Endothelial cell of umbilical vein (primary cell): ENCODE data around the gene RNF224.

Experiments
- EZH2 ChIP-seq: IDR thresholded peaks from 2 replicates; pipeline ENCODE4 v1.6.1; 2012; ENCODE audit warnings: borderline replicate concordance, low read depth, mild to moderate bottlenecking, moderate library complexity, low read length, inconsistent platforms; ENCODE audit not compliant: severe bottlenecking
- FOS ChIP-seq: IDR thresholded peaks from 2 replicates; pipeline ENCODE4 v1.6.1; 2011; ENCODE audit warnings: mild to moderate bottlenecking, low read length, moderate library complexity, borderline replicate concordance; ENCODE audit not compliant: insufficient read depth
- GATA2 ChIP-seq: IDR thresholded peaks from 2 replicates; pipeline ENCODE4 v1.7.0; 2011; ENCODE audit warnings: low read depth, mild to moderate bottlenecking, moderate library complexity, mixed read lengths, low read length; ENCODE audit not compliant: insufficient read length, insufficient read depth
- JUN ChIP-seq: IDR thresholded peaks from 2 replicates; pipeline ENCODE4 v1.6.1; 2011; ENCODE audit warnings: borderline replicate concordance, low read depth; ENCODE audit not compliant: insufficient read length, insufficient read depth
- MAX ChIP-seq: IDR thresholded peaks from 2 replicates; pipeline ENCODE4 v1.6.1; 2011; ENCODE audit not compliant: insufficient read depth, insufficient read length
- MYC ChIP-seq: IDR thresholded peaks from one replicate; pipeline ENCODE4 v1.6.1; 2011; ENCODE audit warnings: mild to moderate bottlenecking, low read depth, low read length
- POLR2A ChIP-seq: IDR thresholded peaks from 2 replicates; pipeline ENCODE4 v1.6.1; 2012; ENCODE audit warnings: low read depth, mild to moderate bottlenecking, control low read depth, low read length
- POLR2AphosphoS5 ChIP-seq: IDR thresholded peaks from 2 replicates; pipeline ENCODE4 v1.6.1; 2012; ENCODE audit warnings: low read depth, mild to moderate bottlenecking, control low read depth, low read length, moderate library complexity; ENCODE audit not compliant: insufficient read depth
- TF ChIP-seq, protein P1 (sequence below), 2 donors: IDR thresholded peaks; 1 replicate in 1 of 2; 2 replicates in 1 of 2; pipeline ENCODE4 v1.5.1; 2011; ENCODE audit warnings: low read length in 2 of 2, mild to moderate bottlenecking in 2 of 2, moderate library complexity in 2 of 2, control low read depth in 1 of 2, inconsistent platforms in 1 of 2, low read depth in 1 of 2; ENCODE audit not compliant: insufficient read depth in 1 of 2; ENCODE audit errors: extremely low read depth in 1 of 2

GRCh38 chr9:137204731-137205125 is 22.6 kb upstream of the RNF224 start:
- TF ChIP-seq, protein P1, sequence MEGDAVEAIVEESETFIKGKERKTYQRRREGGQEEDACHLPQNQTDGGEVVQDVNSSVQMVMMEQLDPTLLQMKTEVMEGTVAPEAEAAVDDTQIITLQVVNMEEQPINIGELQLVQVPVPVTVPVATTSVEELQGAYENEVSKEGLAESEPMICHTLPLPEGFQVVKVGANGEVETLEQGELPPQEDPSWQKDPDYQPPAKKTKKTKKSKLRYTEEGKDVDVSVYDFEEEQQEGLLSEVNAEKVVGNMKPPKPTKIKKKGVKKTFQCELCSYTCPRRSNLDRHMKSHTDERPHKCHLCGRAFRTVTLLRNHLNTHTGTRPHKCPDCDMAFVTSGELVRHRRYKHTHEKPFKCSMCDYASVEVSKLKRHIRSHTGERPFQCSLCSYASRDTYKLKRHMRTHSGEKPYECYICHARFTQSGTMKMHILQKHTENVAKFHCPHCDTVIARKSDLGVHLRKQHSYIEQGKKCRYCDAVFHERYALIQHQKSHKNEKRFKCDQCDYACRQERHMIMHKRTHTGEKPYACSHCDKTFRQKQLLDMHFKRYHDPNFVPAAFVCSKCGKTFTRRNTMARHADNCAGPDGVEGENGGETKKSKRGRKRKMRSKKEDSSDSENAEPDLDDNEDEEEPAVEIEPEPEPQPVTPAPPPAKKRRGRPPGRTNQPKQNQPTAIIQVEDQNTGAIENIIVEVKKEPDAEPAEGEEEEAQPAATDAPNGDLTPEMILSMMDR (IDR thresholded peaks at IDR 0.05; ENCODE audit: extremely low read depth in 1 of 2, insufficient read depth in 1 of 2, low read depth in 1 of 2, low read length in 2 of 2): no peak
- no peak for TF ChIP-seq POLR2A
- no peak for TF ChIP-seq POLR2AphosphoS5
- TF ChIP-seq EZH2: no peak
- TF ChIP-seq MAX: no peak
- no peak for TF ChIP-seq GATA2
- TF ChIP-seq JUN: no peak
- no peak for TF ChIP-seq MYC
- TF ChIP-seq FOS: no peak
